Measurements from ENCODE around the gene TERF2IP. TPM values are rescaled to one million over a fixed set of nuclear protein-coding genes. Genes with fewer than 3 reads are reported as not detected.

TERF2IP gene
- polyA plus RNA-seq, 1 donor (not counting 4 experiments of a cell fraction or from before 2014, with no cell fraction given) = 24.4 TPM

DNA sequence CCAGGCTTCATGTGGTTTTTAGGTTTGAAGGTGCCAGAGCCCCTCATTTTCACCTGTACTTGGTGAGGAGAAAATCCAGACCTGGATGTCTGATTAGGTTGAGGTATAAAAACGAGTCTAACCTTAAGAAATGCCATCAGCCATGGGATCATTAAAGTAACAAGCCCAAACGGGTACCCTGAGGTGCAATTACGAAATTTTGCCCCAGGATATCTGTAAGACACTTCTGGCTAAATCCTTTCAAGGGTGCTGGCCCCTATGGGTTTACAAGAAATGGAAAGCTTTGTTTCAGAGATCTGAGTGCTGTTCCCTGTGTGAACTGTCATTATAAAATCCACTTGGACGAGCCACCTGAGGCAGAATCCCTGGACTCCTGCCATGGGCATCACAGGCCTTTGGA is 44.3 kb upstream of the TERF2IP start:
- Histone ChIP-seq H2AFZ (ENCODE audit: control insufficient read depth, low read length) (no peak overlapping the region), H3K79me2 (ENCODE audit: control insufficient read depth, insufficient read depth, low read length) (no peaks in the 10 kb centered on the region), H4K20me1 (ENCODE audit: control insufficient read depth, extremely low read depth, insufficient read depth, low read length) (no peaks in the 10 kb centered on the region), H3K27ac (ENCODE audit: control insufficient read depth, insufficient read depth, low read length) (no peak overlapping the region), H3K4me3 (ENCODE audit: control insufficient read depth in 2 of 3, extremely low read depth in 1 of 3, insufficient read depth in 2 of 3, low read depth in 1 of 3, low read length in 3 of 3) (no peak overlapping the region), H3K9me3 (ENCODE audit: control insufficient read depth, low read depth, low read length) (peaks cover 2% of the 10 kb centered on the region), H3K36me3 (ENCODE audit: control insufficient read depth in 2 of 2, extremely low read depth in 1 of 2, insufficient read depth in 2 of 2, low read length in 2 of 2) (peaks cover 10 to 37% of the 10 kb centered on the region in 2 experiments), H3K9me1 (ENCODE audit: control insufficient read depth, extremely low read depth, insufficient read depth, low read length) (no peaks in the 10 kb centered on the region), H3K4me2 (ENCODE audit: control insufficient read depth, extremely low read depth, insufficient read depth, low read depth, low read length) (no peak overlapping the region), H3K4me1 (ENCODE audit: control insufficient read depth, extremely low read depth, insufficient read depth, low read length) (no peaks in the 10 kb centered on the region), H3K27me3 (ENCODE audit: control insufficient read depth, extremely low read depth, insufficient read depth, low read length) (no peaks in the 10 kb centered on the region), H3K9ac (ENCODE audit: control insufficient read depth, extremely low read depth, insufficient read depth, low read length) (no peak overlapping the region)
- FAIRE-seq (no peak), DNase-seq (ENCODE audit: low read depth, low spot score) (no peak)
- no peak for TF ChIP-seq EZH2 (IDR thresholded peaks at IDR 0.05; ENCODE audit: low read length)
- TF ChIP-seq, protein P1, sequence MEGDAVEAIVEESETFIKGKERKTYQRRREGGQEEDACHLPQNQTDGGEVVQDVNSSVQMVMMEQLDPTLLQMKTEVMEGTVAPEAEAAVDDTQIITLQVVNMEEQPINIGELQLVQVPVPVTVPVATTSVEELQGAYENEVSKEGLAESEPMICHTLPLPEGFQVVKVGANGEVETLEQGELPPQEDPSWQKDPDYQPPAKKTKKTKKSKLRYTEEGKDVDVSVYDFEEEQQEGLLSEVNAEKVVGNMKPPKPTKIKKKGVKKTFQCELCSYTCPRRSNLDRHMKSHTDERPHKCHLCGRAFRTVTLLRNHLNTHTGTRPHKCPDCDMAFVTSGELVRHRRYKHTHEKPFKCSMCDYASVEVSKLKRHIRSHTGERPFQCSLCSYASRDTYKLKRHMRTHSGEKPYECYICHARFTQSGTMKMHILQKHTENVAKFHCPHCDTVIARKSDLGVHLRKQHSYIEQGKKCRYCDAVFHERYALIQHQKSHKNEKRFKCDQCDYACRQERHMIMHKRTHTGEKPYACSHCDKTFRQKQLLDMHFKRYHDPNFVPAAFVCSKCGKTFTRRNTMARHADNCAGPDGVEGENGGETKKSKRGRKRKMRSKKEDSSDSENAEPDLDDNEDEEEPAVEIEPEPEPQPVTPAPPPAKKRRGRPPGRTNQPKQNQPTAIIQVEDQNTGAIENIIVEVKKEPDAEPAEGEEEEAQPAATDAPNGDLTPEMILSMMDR (optimal IDR thresholded peaks at IDR 0.05 in 1 of 3, IDR thresholded peaks at IDR 0.05 in 1 of 3, conservative IDR thresholded peaks at IDR 0.05 in 1 of 3; ENCODE audit: extremely low read depth in 1 of 3, insufficient read depth in 2 of 3, low read length in 3 of 3) = no peak
- dilution Hi-C loops (cut with MboI; ENCODE audit: extremely low pct_ligation_motif_present, low sequenced_read_pairs) = no loop called here

DNA sequence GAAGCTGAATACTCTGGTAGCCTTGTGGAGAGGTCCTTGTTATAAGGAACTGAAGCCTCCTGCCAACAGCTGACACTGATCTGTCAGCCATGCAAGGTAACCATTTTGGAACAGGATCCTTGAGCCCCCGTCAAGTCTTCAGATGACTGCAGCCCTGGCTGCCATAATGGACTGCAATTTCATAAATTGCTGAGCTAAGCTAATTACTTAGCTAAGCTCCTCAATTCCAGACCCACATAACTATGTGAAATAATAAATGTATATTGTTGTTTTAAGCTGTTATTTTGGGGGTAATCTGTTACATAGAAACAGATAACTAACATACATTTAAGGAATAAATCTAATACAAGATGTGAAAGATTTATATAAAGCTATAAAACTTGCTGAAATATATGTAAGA is 41.1 kb upstream of the TERF2IP start:
- dilution Hi-C loops (cut with MboI; ENCODE audit: extremely low pct_ligation_motif_present, low sequenced_read_pairs) = no loop called here
- Histone ChIP-seq H4K20me1 (ENCODE audit: control insufficient read depth, extremely low read depth, insufficient read depth, low read length) (no peaks in the 10 kb centered on the region), H3K27ac (ENCODE audit: control insufficient read depth, insufficient read depth, low read length) (no peak overlapping the region), H3K4me3 (ENCODE audit: control insufficient read depth in 2 of 3, extremely low read depth in 1 of 3, insufficient read depth in 2 of 3, low read depth in 1 of 3, low read length in 3 of 3) (no peak overlapping the region), H3K27me3 (ENCODE audit: control insufficient read depth, extremely low read depth, insufficient read depth, low read length) (no peaks in the 10 kb centered on the region), H3K36me3 (ENCODE audit: control insufficient read depth in 2 of 2, extremely low read depth in 1 of 2, insufficient read depth in 2 of 2, low read length in 2 of 2) (peaks cover 12 to 37% of the 10 kb centered on the region in 2 experiments), H2AFZ (ENCODE audit: control insufficient read depth, low read length) (no peak overlapping the region), H3K79me2 (ENCODE audit: control insufficient read depth, insufficient read depth, low read length) (no peaks in the 10 kb centered on the region), H3K9me3 (ENCODE audit: control insufficient read depth, low read depth, low read length) (peaks cover 2% of the 10 kb centered on the region), H3K4me2 (ENCODE audit: control insufficient read depth, extremely low read depth, insufficient read depth, low read depth, low read length) (no peak overlapping the region), H3K9ac (ENCODE audit: control insufficient read depth, extremely low read depth, insufficient read depth, low read length) (no peak overlapping the region), H3K4me1 (ENCODE audit: control insufficient read depth, extremely low read depth, insufficient read depth, low read length) (no peaks in the 10 kb centered on the region), H3K9me1 (ENCODE audit: control insufficient read depth, extremely low read depth, insufficient read depth, low read length) (no peaks in the 10 kb centered on the region)
- TF ChIP-seq EZH2 (IDR thresholded peaks at IDR 0.05; ENCODE audit: low read length) = no peak
- TF ChIP-seq, protein P1 (optimal IDR thresholded peaks at IDR 0.05 in 1 of 3, IDR thresholded peaks at IDR 0.05 in 1 of 3, conservative IDR thresholded peaks at IDR 0.05 in 1 of 3; ENCODE audit: extremely low read depth in 1 of 3, insufficient read depth in 2 of 3, low read length in 3 of 3) = no peak
- DNase-seq (ENCODE audit: low read depth, low spot score) (no peak), FAIRE-seq (no peak)
